Calu3 (cell line): Measurements from ENCODE around the gene NKTR. TPM values are rescaled to one million over a fixed set of nuclear protein-coding genes. Genes with fewer than 3 reads are reported as not detected.

Experiments
- BruUV-seq: library from RNA; stranded (reverse); fragments of 400-500 nt; replicated peaks from 2 replicates; lab custom pipeline; 2021; lab: Mats Ljungman, UMichigan
- CTCF ChIA-PET: fragments of 300-600 bp; sonication (Branson Sonifier 250); formaldehyde crosslinking; loops from one replicate; lab custom pipeline; 2022; ENCODE audit warnings: antibody characterized with exemption; lab: Charles Lee
- DNase-seq: peaks from one replicate; pipeline ENCODE4 v3.0.0; 2022
- H3K27ac Mint-ChIP-seq: one replicate; pipeline ENCODE4 v1.8.0; 2022; ENCODE audit warnings: mixed read lengths; ENCODE audit not compliant: unreplicated experiment
- H3K27me3 Mint-ChIP-seq: one replicate; pipeline ENCODE4 v1.8.0; 2022; ENCODE audit warnings: mixed read lengths; ENCODE audit not compliant: unreplicated experiment
- H3K36me3 Mint-ChIP-seq: one replicate; pipeline ENCODE4 v1.8.0; 2022; ENCODE audit warnings: mild to moderate bottlenecking, moderate library complexity, mixed read lengths; ENCODE audit not compliant: insufficient read depth, unreplicated experiment
- H3K4me1 Mint-ChIP-seq: one replicate; pipeline ENCODE4 v1.8.0; 2022; ENCODE audit warnings: mild to moderate bottlenecking, low read depth, mixed read lengths; ENCODE audit not compliant: unreplicated experiment
- H3K4me3 Mint-ChIP-seq: one replicate; pipeline ENCODE4 v1.8.0; 2022; ENCODE audit warnings: mild to moderate bottlenecking, low read depth, moderate library complexity, mixed read lengths; ENCODE audit not compliant: unreplicated experiment
- H3K9me3 Mint-ChIP-seq: one replicate; pipeline ENCODE4 v1.8.0; 2022; ENCODE audit warnings: low read depth, mixed read lengths; ENCODE audit not compliant: unreplicated experiment
- intact Hi-C: fragments of 100-400 bp; cut with micrococcal nuclease; formaldehyde crosslinking; loops from one replicate; pipeline ENCODE4 v1.10.0; 2022; ENCODE audit not compliant: unreplicated experiment
- total RNA-seq: library from RNA; stranded (reverse); gene quantifications from 2 replicates; pipeline ENCODE4 v1.2.3, GENCODE V29; 2022
- TF ChIP-seq, protein P1 (sequence below): fragments of 200-600 bp; IDR thresholded peaks from one replicate; pipeline ENCODE4 v1.8.0; 2022; ENCODE audit warnings: antibody characterized with exemption; ENCODE audit not compliant: unreplicated experiment

NKTR gene
- total RNA-seq, 1 experiment from 2014 or later, result 70.0 TPM

DNA sequence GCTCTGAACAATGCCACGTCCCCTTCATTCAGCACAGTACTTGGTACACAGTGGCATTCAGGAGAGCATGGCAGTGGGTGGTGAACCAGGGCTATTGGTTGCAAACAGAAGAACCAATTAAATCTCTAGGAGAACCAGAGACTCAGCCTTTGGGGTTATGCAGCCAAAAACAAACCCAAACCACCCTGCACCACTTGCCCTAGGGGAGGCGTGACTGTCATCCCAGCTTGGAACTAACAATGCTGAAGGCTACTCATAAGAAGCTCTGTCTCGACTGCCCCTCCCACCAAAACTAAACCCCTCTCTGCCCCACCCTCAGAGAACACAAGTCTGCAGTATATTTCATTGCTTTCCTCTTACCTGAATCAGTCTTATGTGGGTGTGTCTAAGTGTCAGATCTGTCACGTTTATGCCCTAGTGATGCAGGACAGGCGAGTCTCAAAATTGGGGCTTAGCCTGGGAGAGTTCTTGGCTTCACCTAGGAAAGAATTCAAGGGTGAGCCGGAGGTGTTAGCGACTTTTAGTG, 69.6 kb downstream of the NKTR start:
- Mint-ChIP-seq H3K4me3 (no peak overlapping the region), H3K9me3 (no peaks in the 10 kb centered on the region), H3K27ac (no peak overlapping the region), H3K27me3 (peaks cover 62% of the 10 kb centered on the region), H3K36me3 (no peaks in the 10 kb centered on the region), H3K4me1 (no peaks in the 10 kb centered on the region)
- BruUV-seq, result no TSS peak
- TF ChIP-seq, protein P1, sequence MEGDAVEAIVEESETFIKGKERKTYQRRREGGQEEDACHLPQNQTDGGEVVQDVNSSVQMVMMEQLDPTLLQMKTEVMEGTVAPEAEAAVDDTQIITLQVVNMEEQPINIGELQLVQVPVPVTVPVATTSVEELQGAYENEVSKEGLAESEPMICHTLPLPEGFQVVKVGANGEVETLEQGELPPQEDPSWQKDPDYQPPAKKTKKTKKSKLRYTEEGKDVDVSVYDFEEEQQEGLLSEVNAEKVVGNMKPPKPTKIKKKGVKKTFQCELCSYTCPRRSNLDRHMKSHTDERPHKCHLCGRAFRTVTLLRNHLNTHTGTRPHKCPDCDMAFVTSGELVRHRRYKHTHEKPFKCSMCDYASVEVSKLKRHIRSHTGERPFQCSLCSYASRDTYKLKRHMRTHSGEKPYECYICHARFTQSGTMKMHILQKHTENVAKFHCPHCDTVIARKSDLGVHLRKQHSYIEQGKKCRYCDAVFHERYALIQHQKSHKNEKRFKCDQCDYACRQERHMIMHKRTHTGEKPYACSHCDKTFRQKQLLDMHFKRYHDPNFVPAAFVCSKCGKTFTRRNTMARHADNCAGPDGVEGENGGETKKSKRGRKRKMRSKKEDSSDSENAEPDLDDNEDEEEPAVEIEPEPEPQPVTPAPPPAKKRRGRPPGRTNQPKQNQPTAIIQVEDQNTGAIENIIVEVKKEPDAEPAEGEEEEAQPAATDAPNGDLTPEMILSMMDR, result no peak
- DNase-seq, result no peak
- intact Hi-C loops, result no loop called here
- CTCF ChIA-PET, result interaction anchor here (1.0 kb wide), 1 partner anchor 14 kb away, joined by 3 read pairs; no protein-coding TSS in a partner anchor

DNA sequence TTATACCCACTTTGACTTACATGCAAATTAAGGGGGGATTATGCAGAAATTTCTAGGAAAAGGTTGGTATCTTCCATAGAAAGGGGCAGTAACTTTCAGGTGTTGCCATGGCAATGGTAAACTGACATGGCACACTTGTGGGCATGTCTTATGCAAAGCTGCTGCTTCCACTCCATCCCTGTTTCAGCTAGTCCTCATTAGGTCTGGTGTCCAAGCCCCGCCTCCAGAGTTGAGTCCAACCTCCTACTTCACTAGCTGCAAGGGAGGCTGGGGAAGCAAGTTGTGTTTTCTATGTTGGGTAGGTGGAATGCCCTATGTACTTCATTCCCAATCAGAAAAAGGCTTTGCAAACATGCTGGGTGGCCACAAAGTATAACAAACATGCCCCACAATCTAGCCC, 70.2 kb downstream of the NKTR start:
- CTCF ChIA-PET, result no interaction called here
- H3K4me3 Mint-ChIP-seq, result no peak overlapping the region
- TF ChIP-seq, protein P1, result no peak
- no peak for DNase-seq
- H3K27me3 Mint-ChIP-seq, result peaks cover 62% of the 10 kb centered on the region
- BruUV-seq, result no TSS peak
- no peaks in the 10 kb centered on the region for H3K36me3 Mint-ChIP-seq
- no peaks in the 10 kb centered on the region for H3K4me1 Mint-ChIP-seq
- no peaks in the 10 kb centered on the region for H3K9me3 Mint-ChIP-seq
- H3K27ac Mint-ChIP-seq, result no peak overlapping the region
- intact Hi-C loops, result no loop called here

DNA sequence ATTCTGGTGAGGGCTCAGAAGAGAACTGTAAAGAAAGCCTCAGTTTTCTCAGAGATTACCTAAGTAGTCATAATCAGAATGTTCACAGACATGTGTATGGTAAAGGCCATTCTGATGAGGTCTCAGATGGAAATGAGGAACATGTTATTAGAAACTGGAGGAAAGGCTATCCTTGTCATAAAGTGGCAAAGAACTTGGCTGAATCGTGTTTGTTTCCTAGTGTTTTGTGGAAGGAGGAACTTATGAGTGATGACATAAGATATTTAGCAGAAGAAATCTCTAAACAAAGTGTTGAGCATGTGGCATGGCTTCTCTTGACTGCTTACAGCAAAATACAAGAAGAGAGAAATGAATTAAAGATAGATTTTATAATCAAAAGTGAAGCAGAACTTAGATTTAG, 72.0 kb downstream of the NKTR start:
- no TSS peak for BruUV-seq

DNA sequence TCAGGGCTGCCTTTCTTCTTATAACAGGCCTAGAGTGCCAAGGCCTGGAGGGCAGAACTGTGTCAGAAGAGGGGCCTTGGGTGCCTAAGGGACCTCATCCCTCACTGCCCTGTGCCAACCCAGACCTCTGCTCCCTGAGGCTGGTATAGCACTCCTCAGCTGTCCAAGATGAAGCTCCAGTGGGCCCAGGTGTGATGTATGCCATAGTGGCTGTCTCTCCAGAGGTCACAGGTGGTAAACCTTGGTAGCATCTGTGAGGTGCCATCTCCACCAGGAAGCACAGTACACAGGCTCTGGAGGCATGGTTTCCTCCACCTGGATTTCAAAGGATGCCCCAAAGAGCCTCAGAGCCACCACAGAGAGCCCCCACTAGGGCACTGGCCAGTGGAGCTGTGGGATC, 72.6 kb downstream of the NKTR start:
- H3K36me3 Mint-ChIP-seq, result no peaks in the 10 kb centered on the region
- CTCF ChIA-PET, result no interaction called here
- no peaks in the 10 kb centered on the region for H3K9me3 Mint-ChIP-seq
- no peak overlapping the region for H3K27ac Mint-ChIP-seq
- H3K4me1 Mint-ChIP-seq, result no peaks in the 10 kb centered on the region
- intact Hi-C loops, result no loop called here
- peaks cover 62% of the 10 kb centered on the region for H3K27me3 Mint-ChIP-seq
- no TSS peak for BruUV-seq
- TF ChIP-seq, protein P1, result no peak
- H3K4me3 Mint-ChIP-seq, result no peak overlapping the region
- DNase-seq, result no peak

More for the DNA sequence above, 72.0 kb downstream of the NKTR start:
- DNase-seq, result no peak
- TF ChIP-seq, protein P1, result no peak
- no peaks in the 10 kb centered on the region for H3K36me3 Mint-ChIP-seq
- peaks cover 62% of the 10 kb centered on the region for H3K27me3 Mint-ChIP-seq
- H3K4me1 Mint-ChIP-seq, result no peaks in the 10 kb centered on the region
- no peak overlapping the region for H3K27ac Mint-ChIP-seq
- CTCF ChIA-PET, result no interaction called here
- intact Hi-C loops, result no loop called here
- no peak overlapping the region for H3K4me3 Mint-ChIP-seq
- no peaks in the 10 kb centered on the region for H3K9me3 Mint-ChIP-seq
